SK-N-SH (cell line): ENCODE results near the gene CAMK2N2. TPM values are rescaled to one million over a fixed set of nuclear protein-coding genes. Genes with fewer than 3 reads are reported as not detected.
A peak's percentile ranks its signal among the peaks of the same experiment; 100 is the strongest.

ENCODE experiments used
- CTCF ChIA-PET: fragments of 300-600, 350-600 bp; formaldehyde crosslinking; extraction: SDS; loops from one replicate; lab custom pipeline; 2021; lab: Yijun Ruan, JAX
- POLR2A ChIA-PET: fragments of 350-600 bp; sonication (Branson Sonifier 250); formaldehyde crosslinking; extraction: SDS; loops from one replicate; lab custom pipeline; 2020; ENCODE audit warnings: antibody characterized with exemption, inconsistent platforms; lab: Yijun Ruan, JAX
- DNase-seq: peaks from one replicate; pipeline ENCODE4 v3.0.0; 2012
- H2AFZ ChIP-seq: fragments of 200-600 bp; sonication (generic); 2 replicates; pipeline ENCODE4 v1.8.1; 2016; ENCODE audit warnings: antibody characterized with exemption, mild to moderate bottlenecking, low read depth
- H3F3A ChIP-seq: fragments of 200-600 bp; sonication (generic); replicated peaks from 2 replicates; pipeline ENCODE3; 2016; ENCODE audit warnings: antibody characterized with exemption, mild to moderate bottlenecking; ENCODE audit not compliant: insufficient read depth
- H3K27ac ChIP-seq, 2 experiments: fragments of 200-500 bp in 1 of 2; fragments of 200-600 bp in 1 of 2; sonication (Bioruptor generic) in 1 of 2; sonication (generic), shearing (Covaris generic) in 1 of 2; 2 replicates each; pipeline versions ENCODE4 v1.5.1 to v1.6.1; 2014 to 2016; ENCODE audit warnings: low read depth in 2 of 2, inconsistent platforms in 1 of 2, low read length in 1 of 2, mild to moderate bottlenecking in 1 of 2, mixed read lengths in 1 of 2
- H3K27me3 ChIP-seq: fragments of 200-600 bp; sonication (generic), shearing (Covaris generic); 2 replicates; pipeline ENCODE4 v1.6.1; 2016; ENCODE audit warnings: mixed run types; ENCODE audit not compliant: insufficient read depth
- H3K36me3 ChIP-seq, 2 experiments: fragments of 200-500 bp in 1 of 2; fragments of 200-600 bp in 1 of 2; sonication (Bioruptor generic) in 1 of 2; sonication (generic) in 1 of 2; replicated peaks in 1 of 2; 2 replicates each; pipeline versions ENCODE3 to v1.5.1; 2014 to 2016; ENCODE audit warnings: low read length in 1 of 2, mild to moderate bottlenecking in 1 of 2; ENCODE audit not compliant: insufficient read depth in 2 of 2, control insufficient read depth in 1 of 2
- H3K4me1 ChIP-seq, 2 experiments: fragments of 200-500 bp in 1 of 2; fragments of 200-600 bp in 1 of 2; sonication (Bioruptor generic) in 1 of 2; sonication (generic), shearing (Covaris generic) in 1 of 2; 2 replicates each; pipeline versions ENCODE4 v1.5.1 to v1.6.1; 2014 to 2016; ENCODE audit warnings: low read depth in 1 of 2, low read length in 1 of 2, mixed run types in 1 of 2; ENCODE audit not compliant: insufficient read depth in 2 of 2, control insufficient read depth in 1 of 2
- H3K4me2 ChIP-seq: fragments of 200-600 bp; sonication (generic), shearing (Covaris generic); 2 replicates; pipeline ENCODE4 v1.6.1; 2017; ENCODE audit warnings: mixed run types
- H3K4me3 ChIP-seq, 2 experiments: fragments of 200-500 bp in 1 of 2; fragments of 200-600 bp in 1 of 2; sonication (Bioruptor generic) in 1 of 2; sonication (generic), shearing (Covaris generic) in 1 of 2; 2 replicates each; pipeline versions ENCODE4 v1.5.1 to v1.8.1; 2014 to 2016; ENCODE audit warnings: low read depth in 2 of 2, inconsistent platforms in 1 of 2, low read length in 1 of 2, mild to moderate bottlenecking in 1 of 2, mixed read lengths in 1 of 2, moderate library complexity in 1 of 2
- H3K79me2 ChIP-seq: fragments of 200-600 bp; sonication (generic); 2 replicates; pipeline ENCODE4 v1.8.1; 2017; ENCODE audit warnings: mild to moderate bottlenecking; ENCODE audit not compliant: insufficient read depth
- H3K9ac ChIP-seq: fragments of 200-600 bp; sonication (generic); 2 replicates; pipeline ENCODE4 v1.6.1; 2017; ENCODE audit warnings: mixed run types
- H3K9me2 ChIP-seq: fragments of 200-600 bp; sonication (generic); 2 replicates; pipeline ENCODE4 v1.6.1; 2017; ENCODE audit warnings: mixed run types
- H3K9me3 ChIP-seq: fragments of 200-600 bp; sonication (generic); 2 replicates; pipeline ENCODE4 v1.6.1; 2017; ENCODE audit warnings: mixed run types, mild to moderate bottlenecking, moderate library complexity
- H4K20me1 ChIP-seq: fragments of 200-600 bp; sonication (generic); 2 replicates; pipeline ENCODE4 v1.6.1; 2017; ENCODE audit warnings: mild to moderate bottlenecking, mixed run types; ENCODE audit not compliant: insufficient read depth
- CHD2 ChIP-seq: fragments of 150-350 bp; IDR thresholded peaks from 2 replicates; pipeline ENCODE4 v1.6.1; 2018; ENCODE audit warnings: low read length; ENCODE audit not compliant: partially characterized antibody
- CTCF ChIP-seq: fragments of 200-600 bp; sonication (generic); IDR thresholded peaks from 2 replicates; pipeline ENCODE4 v1.6.1; 2017; ENCODE audit warnings: antibody characterized with exemption, mild to moderate bottlenecking, moderate library complexity
- EP300 ChIP-seq, 2 experiments: IDR thresholded peaks; 2 replicates each; pipeline versions ENCODE4 v1.4.0 to v1.6.1; 2012; ENCODE audit warnings: borderline replicate concordance in 1 of 2, low read depth in 1 of 2, low read length in 1 of 2
- FOSL2 ChIP-seq: IDR thresholded peaks from 2 replicates; pipeline ENCODE4 v1.4.0; 2012; ENCODE audit warnings: low read depth, mild to moderate bottlenecking, moderate library complexity, borderline replicate concordance
- FOXJ3 ChIP-seq: sonication (generic); formaldehyde crosslinking; IDR thresholded peaks from 2 replicates; pipeline ENCODE4 v1.5.1; 2020; ENCODE audit warnings: mild to moderate bottlenecking, missing genetic modification reagents
- GABPA ChIP-seq: IDR thresholded peaks from 2 replicates; pipeline ENCODE4 v1.4.0; 2012; ENCODE audit warnings: low read depth, mild to moderate bottlenecking
- IRF3 ChIP-seq: fragments of 150-350 bp; IDR thresholded peaks from 2 replicates; pipeline ENCODE4 v1.6.1; 2016; ENCODE audit warnings: mild to moderate bottlenecking, low read depth, low read length
- JUND ChIP-seq: IDR thresholded peaks from 2 replicates; pipeline ENCODE4 v1.4.0; 2012
- MAX ChIP-seq: IDR thresholded peaks from 2 replicates; pipeline ENCODE4 v1.4.0; 2012; ENCODE audit warnings: low read depth
- MEF2A ChIP-seq: IDR thresholded peaks from 2 replicates; pipeline ENCODE4 v1.4.0; 2012; ENCODE audit warnings: low read depth, borderline replicate concordance
- NFIC ChIP-seq: IDR thresholded peaks from 2 replicates; pipeline ENCODE4 v1.4.0; 2012; ENCODE audit warnings: borderline replicate concordance
- POLR2AphosphoS5 ChIP-seq: IDR thresholded peaks from 2 replicates; pipeline ENCODE4 v1.6.1; 2012; ENCODE audit warnings: low read depth, low read length
- RAD21 ChIP-seq: IDR thresholded peaks from 2 replicates; pipeline ENCODE4 v1.6.1; 2012; ENCODE audit warnings: mild to moderate bottlenecking, low read length
- REST ChIP-seq: IDR thresholded peaks from 2 replicates; pipeline ENCODE4 v1.6.1; 2012; ENCODE audit warnings: mild to moderate bottlenecking, low read depth, low read length, moderate library complexity
- RFX5 ChIP-seq: IDR thresholded peaks from 2 replicates; pipeline ENCODE4 v1.6.1; 2012; ENCODE audit warnings: mild to moderate bottlenecking, improper control_type of control experiment, low read length
- RXRA ChIP-seq: IDR thresholded peaks from 2 replicates; pipeline ENCODE4 v1.4.0; 2012; ENCODE audit warnings: low read depth, mild to moderate bottlenecking, borderline replicate concordance
- SMC3 ChIP-seq: IDR thresholded peaks from 2 replicates; pipeline ENCODE4 v1.6.1; 2012; ENCODE audit warnings: low read depth, low read length, improper control_type of control experiment
- TAF1 ChIP-seq: IDR thresholded peaks from 2 replicates; pipeline ENCODE4 v1.6.1; 2012; ENCODE audit warnings: low read depth, mild to moderate bottlenecking, low read length, moderate library complexity, borderline replicate concordance
- TCF12 ChIP-seq: IDR thresholded peaks from 2 replicates; pipeline ENCODE4 v1.4.0; 2012
- TEAD4 ChIP-seq: IDR thresholded peaks from 2 replicates; pipeline ENCODE4 v1.4.0; 2012; ENCODE audit warnings: mild to moderate bottlenecking, borderline replicate concordance; ENCODE audit not compliant: insufficient read depth
- USF1 ChIP-seq: IDR thresholded peaks from 2 replicates; pipeline ENCODE4 v1.4.0; 2012; ENCODE audit warnings: low read depth, borderline replicate concordance
- YY1 ChIP-seq: IDR thresholded peaks from 2 replicates; pipeline ENCODE4 v1.4.0; 2012; ENCODE audit warnings: low read depth, mild to moderate bottlenecking
- ZBTB33 ChIP-seq: IDR thresholded peaks from 2 replicates; pipeline ENCODE4 v1.4.0; 2012; ENCODE audit warnings: low read depth, borderline replicate concordance
- WGBS: methylation state at CpG from one replicate; pipeline ENCODE4 v1.1.6; 2017; ENCODE audit warnings: low lambda C conversion rate; 5-methylcytosine and 5-hydroxymethylcytosine counted together
- polyA plus RNA-seq, 3 experiments: library from polyadenylated mRNA; depleted of rRNA; stranded (reverse); fragments of >200 nt; gene quantifications; 2 replicates each; pipeline ENCODE4 v1.2.3, GENCODE V29; 2012

The CAMK2N2 gene
- polyA plus RNA-seq, 1 of the 3 experiments (the other 2 are of a cell fraction), result 2.2 TPM

GRCh38 chr3:184227481-184227935 is 33.8 kb downstream of the CAMK2N2 start:
- Histone ChIP-seq H2AFZ (no peak overlapping the region), H3K27me3 (peaks cover 27% of the 10 kb centered on the region), H3K4me3 (no peak overlapping the region), H4K20me1 (no peaks in the 10 kb centered on the region), H3K27ac (no peak overlapping the region), H3K9me3 (no peaks in the 10 kb centered on the region), H3K79me2 (no peaks in the 10 kb centered on the region), H3K4me1 (peaks cover 0 to 16% of the 10 kb centered on the region in 2 experiments; a peak in 1 of 4 replicates), H3K9ac (no peak overlapping the region), H3K4me2 (no peak overlapping the region), H3K36me3 (no peaks in the 10 kb centered on the region), H3K9me2 (no peaks in the 10 kb centered on the region), H3F3A (no peaks in the 10 kb centered on the region)
- peak; percentile 71 for DNase-seq
- WGBS, result 79% methylated on average over 2 of the region's 2 CpGs
- ChIA-PET POLR2A (interaction anchor here (1.1 to 1.4 kb wide), 2 partner anchors 16 to 44 kb away, joined by 3 to 5 read pairs; no protein-coding TSS in a partner anchor), CTCF (interaction anchor here (0.6 to 5.9 kb wide), 28 partner anchors 10 to 359 kb away, joined by 3 to 61 read pairs (median 5); partner anchors contain the start of genes ALG3, AP2M1 and EEF1AKMT4)
- TF ChIP-seq TCF12 (no peak), IRF3 (no peak), CTCF (peak; percentile 71), RXRA (no peak), ZBTB33 (no peak), REST (no peak), SMC3 (peak; percentile 49; the same call in 1 of the 2 replicates), USF1 (no peak), JUND (no peak), RAD21 (peak; percentile 37), MAX (no peak), FOSL2 (no peak), EP300 (IDR thresholded peaks at IDR 0.05; ENCODE audit: borderline replicate concordance in 1 of 2, low read depth in 1 of 2, low read length in 1 of 2) (no peak), FOXJ3 (CRISPR knock-in tag) (no peak), TAF1 (no peak), YY1 (no peak), NFIC (no peak), GABPA (no peak), CHD2 (no peak), MEF2A (no peak), RFX5 (no peak), POLR2AphosphoS5 (no peak), TEAD4 (no peak)
